GM18870 (cell line): ENCODE results near the gene RTN4R.

ENCODE experiments used
- ATAC-seq: cut with Tn5 transposase; IDR thresholded peaks from one replicate; pipeline ENCODE4 v1.9.1; 2021; ENCODE audit warnings: moderate library complexity; ENCODE audit not compliant: unreplicated experiment

Gene RTN4R

DNA sequence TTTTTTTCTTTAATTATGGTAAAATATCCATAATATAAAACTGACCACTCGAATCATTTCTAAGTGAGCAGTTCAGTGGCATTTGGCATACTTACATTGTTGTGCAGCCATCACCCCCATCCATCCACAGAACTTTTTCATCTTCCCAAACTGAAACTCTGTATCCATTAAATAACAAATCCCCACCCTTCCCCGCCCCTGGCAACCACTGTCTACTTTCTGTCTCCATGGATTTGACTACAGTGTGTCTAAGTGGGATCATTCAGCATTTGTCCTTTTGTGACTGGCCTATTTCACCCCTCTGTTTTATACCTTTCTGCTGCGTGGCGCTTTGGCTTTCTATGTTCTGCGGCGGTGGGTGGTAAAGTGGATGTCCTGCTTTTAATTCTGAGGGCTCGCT is 49.1 kb downstream of the RTN4R start:
- ATAC-seq: no peak

GRCh38 chr22:20218326-20218872 is 49.7 kb downstream of the RTN4R start:
- no peak for ATAC-seq

GRCh38 chr22:20217563-20217962 is 50.6 kb downstream of the RTN4R start:
- no peak for ATAC-seq

- ATAC-seq: no peak
These were observed 51.1 kb downstream of the RTN4R start for GRCh38 chr22:20216863-20217499.

- no peak for ATAC-seq
These were observed 52.4 kb downstream of the RTN4R start for GRCh38 chr22:20215742-20216141.

- ATAC-seq: no peak
These were observed 53.3 kb downstream of the RTN4R start for GRCh38 chr22:20214853-20215252.

- ATAC-seq: no peak
These were observed 54.0 kb downstream of the RTN4R start for GRCh38 chr22:20213833-20214708.

DNA sequence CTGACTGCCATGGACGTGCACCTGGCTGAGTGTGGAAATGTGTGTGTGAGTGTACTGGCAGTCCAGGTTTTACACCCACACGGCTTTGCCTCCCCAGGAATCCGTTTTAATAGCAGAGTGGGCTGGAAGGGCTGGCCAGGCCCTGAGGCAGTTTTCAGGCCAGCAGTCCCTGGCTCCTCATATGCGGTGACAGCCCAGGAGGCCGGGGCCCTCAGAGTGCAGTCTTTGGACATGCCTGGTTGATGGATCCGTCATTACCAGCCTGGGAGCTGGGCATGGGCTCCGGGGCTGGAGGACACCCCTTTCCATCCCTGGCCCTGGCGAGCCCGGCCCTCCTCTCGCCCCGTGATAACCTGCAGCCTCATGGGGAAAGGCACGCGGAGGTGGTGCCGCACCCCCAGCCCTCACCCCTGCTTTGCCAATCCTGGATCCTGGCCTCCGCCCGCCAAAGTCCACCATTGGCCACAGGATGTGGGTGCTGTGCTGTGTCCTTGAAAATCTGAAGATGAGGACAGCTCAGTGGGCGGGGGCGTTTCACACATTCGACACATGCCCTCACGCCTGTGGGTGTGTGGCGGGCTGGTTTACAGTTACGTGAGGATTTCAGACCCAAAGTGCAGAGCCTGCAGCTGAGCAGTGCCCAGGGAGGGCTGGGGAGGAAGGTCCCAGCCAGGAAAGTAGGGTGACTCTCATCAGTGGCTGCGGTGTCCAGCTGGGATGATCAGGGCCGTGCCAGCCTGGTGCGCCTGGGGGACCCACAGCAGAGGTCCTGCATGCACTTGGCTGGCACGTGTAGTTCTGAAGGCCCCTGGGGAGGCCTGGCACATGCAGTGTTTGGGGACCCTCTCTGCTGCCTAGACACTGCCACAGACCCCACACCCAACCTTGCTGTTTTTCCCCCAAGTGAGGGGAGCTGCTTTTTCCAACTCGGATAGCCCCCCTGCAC is 55.1 kb downstream of the RTN4R start:
- no peak for ATAC-seq

DNA sequence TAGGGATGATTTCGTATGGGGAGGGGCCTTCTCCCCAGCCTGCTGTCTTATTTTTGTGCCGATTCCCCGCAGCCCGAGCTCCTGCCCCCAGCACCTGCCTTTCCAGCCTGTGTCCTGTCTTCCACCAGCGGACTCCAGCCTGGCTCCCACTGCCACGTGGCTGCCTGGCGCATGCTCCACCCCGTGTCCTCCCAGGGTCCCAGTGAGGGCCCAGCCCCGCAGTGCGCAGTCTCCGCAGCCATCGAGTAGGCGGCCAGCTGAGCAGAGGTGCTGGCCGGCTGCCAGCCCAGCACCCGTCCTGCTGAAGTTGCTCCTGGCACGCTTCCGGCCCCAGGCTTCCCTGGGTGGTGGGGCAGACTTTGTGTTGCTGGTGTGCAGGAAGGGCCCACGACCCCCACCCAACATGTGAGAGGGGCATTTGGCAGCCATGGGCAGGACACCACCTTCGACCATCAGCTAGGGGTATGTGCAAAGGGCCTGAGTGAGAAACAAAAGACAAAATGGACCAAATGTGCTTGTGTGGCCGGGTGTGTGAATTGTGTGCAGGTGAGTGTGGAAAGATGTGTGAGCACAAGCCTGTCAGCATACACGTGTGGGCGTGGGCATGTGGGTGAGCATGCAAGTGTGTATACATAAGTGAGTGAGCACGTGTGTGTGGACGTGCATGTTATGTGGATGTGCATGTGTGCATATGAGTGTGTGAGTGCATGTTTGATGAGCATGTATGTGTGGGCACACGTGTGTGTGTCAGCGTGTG is 55.9 kb downstream of the RTN4R start:
- ATAC-seq: no peak

GRCh38 chr22:20211409-20211996 is 56.6 kb downstream of the RTN4R start:
- no peak for ATAC-seq

DNA sequence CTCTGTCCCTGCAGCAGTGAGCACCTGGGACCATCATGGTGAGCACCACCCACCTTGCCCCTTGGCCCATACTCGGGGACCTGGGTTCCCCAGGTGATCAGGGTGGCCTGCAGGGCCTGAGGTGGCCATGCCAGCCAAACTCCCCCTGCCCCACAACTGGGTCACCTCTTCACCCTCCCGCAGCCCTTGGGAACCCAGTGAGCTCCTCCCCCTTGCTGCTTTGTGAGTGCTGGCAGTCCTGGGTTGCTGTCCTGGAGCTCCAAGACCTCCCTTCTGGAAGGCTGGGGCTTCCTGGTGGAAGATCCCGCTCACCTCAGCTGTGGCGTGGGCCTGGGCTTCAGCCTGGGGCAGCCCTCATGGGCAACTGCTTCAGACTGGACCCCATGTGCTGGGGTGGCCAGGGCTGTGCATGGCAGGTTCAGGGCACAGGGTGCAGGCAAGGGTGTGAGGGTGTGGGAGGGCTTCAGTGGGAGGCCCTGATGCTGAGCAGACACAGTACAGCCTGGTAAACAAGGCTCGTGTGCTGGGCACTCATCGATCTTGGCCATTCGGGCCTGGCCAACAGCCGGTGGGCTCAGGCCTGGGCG is 57.6 kb downstream of the RTN4R start:
- no peak for ATAC-seq

DNA sequence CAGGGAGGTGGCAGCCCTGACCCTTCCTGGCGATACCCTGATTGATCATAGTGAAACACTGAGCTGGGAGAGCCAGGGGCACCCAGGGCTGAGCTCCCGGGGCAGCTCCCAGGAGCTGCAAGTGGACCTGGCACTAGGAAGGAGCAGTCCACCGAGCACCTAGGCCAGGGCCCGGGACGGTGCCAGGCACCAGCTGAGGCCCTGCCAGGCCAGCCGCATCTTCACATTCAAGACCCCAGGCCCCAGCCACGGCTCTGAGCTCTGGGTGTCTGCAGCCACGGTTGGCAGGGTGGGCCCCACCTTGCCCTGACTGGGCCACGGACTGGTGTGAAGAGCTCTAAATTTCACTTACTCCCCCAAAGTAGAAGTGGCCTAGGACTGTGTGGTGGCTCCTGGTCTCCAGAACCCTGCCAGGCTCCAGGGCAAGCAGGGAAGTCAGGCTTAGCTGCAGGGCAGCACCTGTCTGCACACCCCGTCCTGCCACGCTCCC is 58.3 kb downstream of the RTN4R start:
- ATAC-seq: no peak

GRCh38 chr22:20208713-20209310 is 59.3 kb downstream of the RTN4R start:
- no peak for ATAC-seq

GRCh38 chr22:20207277-20208025 is 60.7 kb downstream of the RTN4R start:
- ATAC-seq: no peak

DNA sequence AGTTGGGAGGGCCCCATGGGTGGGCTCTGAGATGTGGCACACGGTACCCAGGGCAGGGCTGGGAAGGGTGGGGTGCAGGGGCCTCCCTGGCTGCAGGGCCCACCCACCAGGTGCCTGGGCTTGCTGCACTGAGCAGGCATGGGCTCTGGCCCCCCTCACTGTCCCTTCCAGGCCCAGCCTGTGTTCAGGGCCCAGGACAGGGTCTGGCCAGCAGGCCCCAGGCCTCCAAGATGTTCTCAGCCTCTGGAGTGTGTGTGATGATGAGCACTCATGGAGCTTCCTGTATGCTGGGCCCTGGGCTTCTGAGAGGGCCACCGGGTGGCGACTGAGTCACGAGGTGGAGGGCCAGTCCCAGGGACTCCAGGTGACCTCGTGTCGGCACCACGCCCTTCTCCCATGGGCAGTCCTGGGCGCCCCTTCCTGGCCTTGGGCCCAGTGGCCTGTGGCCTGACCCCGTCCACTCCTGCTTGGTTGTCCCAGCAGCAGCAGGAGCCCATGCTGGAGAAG is 61.4 kb downstream of the RTN4R start:
- no peak for ATAC-seq

GRCh38 chr22:20205964-20206708 is 62.0 kb downstream of the RTN4R start:
- ATAC-seq: no peak

GRCh38 chr22:20205464-20205963 is 62.6 kb downstream of the RTN4R start:
- ATAC-seq: no peak
